ENCODE results near the gene ZNF665. TPM values are rescaled to one million over a fixed set of nuclear protein-coding genes. Genes with fewer than 3 reads are reported as not detected.
"Not testable (repeated sequence)": the region's sequence is repeated elsewhere in the genome, so short reads cannot be mapped to it uniquely, and the experiment has no call there.

Gene ZNF665
- total RNA-seq, 1 donor = 0.86 TPM

DNA sequence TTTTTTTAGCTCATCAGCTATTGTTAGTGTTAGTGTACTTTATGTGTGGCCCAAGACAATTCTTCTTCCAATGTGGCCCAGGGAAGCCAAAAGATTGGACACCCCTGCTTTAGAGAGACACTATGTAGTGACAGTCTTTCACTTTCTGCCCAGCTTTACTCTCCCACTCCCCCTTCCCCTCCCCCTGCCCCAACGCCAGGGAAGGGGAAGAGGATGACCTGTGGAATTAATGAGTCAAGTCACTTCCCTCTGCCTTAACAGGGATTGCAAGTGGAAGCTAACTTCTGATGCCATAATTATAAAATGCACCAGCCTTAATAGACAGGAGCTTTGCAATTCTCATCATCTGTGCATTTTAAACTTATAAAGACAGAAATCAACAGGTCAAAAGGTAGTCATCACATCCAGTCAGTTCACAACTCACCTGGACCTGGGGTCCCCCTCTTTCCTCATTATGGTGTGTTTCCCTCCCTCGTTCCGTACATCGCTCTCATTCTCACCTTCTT, 62.0 kb downstream of the ZNF665 start:
- TF ChIP-seq, protein P1, sequence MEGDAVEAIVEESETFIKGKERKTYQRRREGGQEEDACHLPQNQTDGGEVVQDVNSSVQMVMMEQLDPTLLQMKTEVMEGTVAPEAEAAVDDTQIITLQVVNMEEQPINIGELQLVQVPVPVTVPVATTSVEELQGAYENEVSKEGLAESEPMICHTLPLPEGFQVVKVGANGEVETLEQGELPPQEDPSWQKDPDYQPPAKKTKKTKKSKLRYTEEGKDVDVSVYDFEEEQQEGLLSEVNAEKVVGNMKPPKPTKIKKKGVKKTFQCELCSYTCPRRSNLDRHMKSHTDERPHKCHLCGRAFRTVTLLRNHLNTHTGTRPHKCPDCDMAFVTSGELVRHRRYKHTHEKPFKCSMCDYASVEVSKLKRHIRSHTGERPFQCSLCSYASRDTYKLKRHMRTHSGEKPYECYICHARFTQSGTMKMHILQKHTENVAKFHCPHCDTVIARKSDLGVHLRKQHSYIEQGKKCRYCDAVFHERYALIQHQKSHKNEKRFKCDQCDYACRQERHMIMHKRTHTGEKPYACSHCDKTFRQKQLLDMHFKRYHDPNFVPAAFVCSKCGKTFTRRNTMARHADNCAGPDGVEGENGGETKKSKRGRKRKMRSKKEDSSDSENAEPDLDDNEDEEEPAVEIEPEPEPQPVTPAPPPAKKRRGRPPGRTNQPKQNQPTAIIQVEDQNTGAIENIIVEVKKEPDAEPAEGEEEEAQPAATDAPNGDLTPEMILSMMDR (IDR thresholded peaks at IDR 0.05; ENCODE audit: insufficient read depth, low read depth, low read length) = no peak
- no peak for DNase-seq (ENCODE audit: low read depth)
- no peak overlapping the region for H3K4me3 ChIP-seq (ENCODE audit: low read depth, low read length)

DNA sequence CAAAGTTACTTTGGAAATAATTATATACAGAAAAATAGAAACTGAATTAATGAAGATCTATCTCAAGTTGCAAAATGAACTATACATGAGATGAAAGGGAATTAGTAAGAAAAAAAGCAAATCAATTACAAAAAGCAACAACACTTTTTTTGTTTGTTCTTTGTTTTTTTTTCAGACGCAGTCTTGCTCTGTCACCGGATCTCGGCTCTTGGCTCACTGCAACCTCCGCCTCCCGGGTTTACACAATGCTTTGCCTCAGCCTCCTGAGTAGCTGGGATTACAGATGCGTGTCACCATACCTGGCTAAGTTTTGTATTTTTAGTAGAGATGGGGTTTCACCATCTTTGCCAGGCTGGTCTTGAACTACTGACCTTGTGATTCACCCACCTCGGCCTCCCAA, 62.7 kb downstream of the ZNF665 start:
- H3K4me3 ChIP-seq (ENCODE audit: low read depth, low read length) = no peak overlapping the region
- TF ChIP-seq, protein P1 (IDR thresholded peaks at IDR 0.05; ENCODE audit: insufficient read depth, low read depth, low read length) = no peak
- DNase-seq (ENCODE audit: low read depth) = no peak

DNA sequence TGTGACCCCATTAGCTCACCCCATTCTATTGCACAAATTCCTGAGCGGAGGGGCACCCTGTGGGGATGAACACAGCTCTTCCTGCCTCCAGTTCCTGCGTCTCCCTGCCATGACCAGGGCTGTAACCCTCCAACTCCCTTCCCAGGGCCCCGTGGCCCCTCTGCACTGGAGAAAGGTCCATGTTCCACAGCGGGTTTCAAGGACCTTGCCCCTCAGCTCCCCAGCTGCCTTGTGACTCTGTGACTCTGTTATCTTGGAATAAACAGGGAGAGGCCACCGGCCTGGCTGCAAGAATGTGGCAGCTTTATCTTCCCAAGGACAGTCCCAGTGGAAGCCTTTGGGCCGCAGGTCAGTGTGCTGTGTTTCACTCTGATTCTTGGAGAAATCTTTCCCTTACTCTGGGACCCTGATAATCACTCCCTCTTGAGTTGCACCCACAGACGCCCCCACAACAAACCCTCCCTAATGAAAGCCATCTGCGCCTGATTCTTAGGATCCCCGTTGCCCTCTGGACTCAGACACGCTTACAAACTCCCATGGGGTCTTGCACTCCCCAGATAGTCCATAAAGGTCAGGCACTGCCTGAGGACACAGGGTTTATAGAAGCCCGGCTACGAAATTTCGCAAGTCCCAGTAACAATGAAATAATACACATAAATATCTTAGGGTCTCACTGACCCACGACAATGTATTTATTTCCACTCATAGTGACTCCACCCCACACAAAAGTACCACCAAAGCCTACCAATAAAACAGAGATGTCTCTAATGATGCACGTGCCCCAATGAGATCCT, 66.2 kb downstream of the ZNF665 start:
- not testable (repeated sequence) for H3K4me3 ChIP-seq (ENCODE audit: low read depth, low read length); DNase-seq (ENCODE audit: low read depth)

DNA sequence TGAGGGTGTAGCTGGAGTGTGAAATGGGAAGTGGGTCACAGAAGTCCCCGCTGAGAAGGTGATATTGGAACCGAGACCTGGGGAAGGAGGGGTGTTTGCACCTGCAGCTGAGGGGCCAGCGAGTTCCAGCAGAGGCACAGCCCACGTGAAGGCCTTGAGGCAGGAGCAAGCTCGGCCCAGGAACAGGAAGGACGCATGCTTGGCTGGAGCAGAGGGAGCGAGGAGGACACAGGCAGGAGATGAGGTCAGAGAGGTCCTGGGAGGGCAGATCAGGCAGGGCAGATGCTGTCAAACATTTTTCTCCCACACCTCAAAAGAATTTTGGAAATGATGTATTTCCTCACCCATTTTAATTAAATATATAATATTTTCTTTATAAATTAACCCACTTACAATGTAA, 69.8 kb downstream of the ZNF665 start:
- DNase-seq (ENCODE audit: low read depth) = no peak
- TF ChIP-seq, protein P1 (IDR thresholded peaks at IDR 0.05; ENCODE audit: insufficient read depth, low read depth, low read length) = no peak
- H3K4me3 ChIP-seq (ENCODE audit: low read depth, low read length) = no peak overlapping the region

Other genes starting within 250 kb of the ZNF665 start
- gene ZNF816, start 230.5 kb downstream of the ZNF665 start, total RNA-seq = 4.5 and 11.7 TPM in 2 replicates
- gene ERVV-1, start 179.4 kb downstream of the ZNF665 start, total RNA-seq = not detected in 2 replicates
- not detected in 2 replicates for gene ERVV-2, start 148.6 kb downstream of the ZNF665 start, total RNA-seq
- gene ZNF160, start 89.9 kb downstream of the ZNF665 start, total RNA-seq = 25.4 and 31.1 TPM in 2 replicates
- gene ZNF415, start 60.4 kb downstream of the ZNF665 start, total RNA-seq = 2.2 and 2.6 TPM in 2 replicates
- 6.8 and 7.8 TPM in 2 replicates for gene ZNF347, start 34.3 kb downstream of the ZNF665 start, total RNA-seq
- 9.3 and 16.4 TPM in 2 replicates for gene ZNF677, start 61.5 kb upstream of the ZNF665 start, total RNA-seq
- under 0.01 TPM in 1 of 2 replicates, not detected in the other for gene VN1R2, start 64.9 kb upstream of the ZNF665 start, total RNA-seq
- gene VN1R4, start 74.4 kb upstream of the ZNF665 start, total RNA-seq = not detected in 2 replicates
- gene ZNF845, start 140.4 kb upstream of the ZNF665 start, total RNA-seq = 5.5 and 9.5 TPM in 2 replicates
- 1.7 and 2.6 TPM in 2 replicates for gene ZNF525, start 172.3 kb upstream of the ZNF665 start, total RNA-seq
- 9.7 and 14.2 TPM in 2 replicates for gene ZNF765, start 201.8 kb upstream of the ZNF665 start, total RNA-seq
- gene ZNF761, start 238.6 kb upstream of the ZNF665 start, total RNA-seq = 8.7 and 13.8 TPM in 2 replicates

Measured in fibroblast of villous mesenchyme (primary cell).